SU-DHL-6 (cell line): Measurements from ENCODE around the gene CRPPA.

Experiments used
- H2AFZ ChIP-seq: fragments of 200-600 bp; sonication (generic); 2 replicates; pipeline ENCODE4 v1.6.1; 2014; ENCODE audit warnings: low read depth, mild to moderate bottlenecking, moderate library complexity, mixed read lengths, antibody characterized with exemption, low read length; ENCODE audit not compliant: severe bottlenecking
- H3F3A ChIP-seq: fragments of 200-600 bp; shearing (Covaris generic); 2 replicates; pipeline ENCODE4 v1.6.0; 2016; ENCODE audit warnings: antibody characterized with exemption, mild to moderate bottlenecking; ENCODE audit not compliant: insufficient read depth
- H3K27ac ChIP-seq: fragments of 200-600 bp; sonication (generic); 2 replicates; pipeline ENCODE4 v1.5.1; 2016; ENCODE audit warnings: low read depth, mild to moderate bottlenecking, low read length, moderate library complexity, mixed read lengths
- H3K27me3 ChIP-seq: fragments of 200-600 bp; sonication (generic), shearing (Covaris generic); 2 replicates; pipeline ENCODE4 v1.6.0; 2014; ENCODE audit warnings: mild to moderate bottlenecking, low read length
- H3K36me3 ChIP-seq: fragments of 200-600 bp; sonication (generic); 2 replicates; pipeline ENCODE4 v1.6.1; 2014; ENCODE audit warnings: mild to moderate bottlenecking, low read length, mixed read lengths
- H3K4me2 ChIP-seq: fragments of 300-600, 200-600 bp; shearing (Covaris generic), sonication (generic); 2 replicates; pipeline ENCODE4 v1.6.0; 2014; ENCODE audit warnings: low read length, low read depth, mild to moderate bottlenecking; ENCODE audit not compliant: poor library complexity, severe bottlenecking
- H3K4me3 ChIP-seq: fragments of 200-600 bp; sonication (generic); 2 replicates; pipeline ENCODE4 v1.5.1; 2014; ENCODE audit warnings: antibody characterized with exemption, low read length, mild to moderate bottlenecking, mixed read lengths; ENCODE audit not compliant: insufficient read depth, poor library complexity, severe bottlenecking
- H3K79me2 ChIP-seq: fragments of 200-600 bp; sonication (generic); 2 replicates; pipeline ENCODE4 v1.6.1; 2014; ENCODE audit warnings: mild to moderate bottlenecking, low read length, moderate library complexity; ENCODE audit not compliant: insufficient read depth
- H3K9ac ChIP-seq: fragments of 200-600 bp; sonication (generic); 2 replicates; pipeline ENCODE4 v1.7.0; 2014; ENCODE audit warnings: mild to moderate bottlenecking, low read length
- H3K9me2 ChIP-seq: fragments of 200-600 bp; sonication (generic); replicated peaks from 2 replicates; pipeline ENCODE4 v1.6.1; 2014; ENCODE audit warnings: low read length; ENCODE audit not compliant: insufficient read depth
- H3K9me3 ChIP-seq: fragments of 200-600 bp; sonication (generic); 2 replicates; pipeline ENCODE4 v1.6.1; 2014; ENCODE audit warnings: low read length, mixed read lengths; ENCODE audit not compliant: insufficient read depth
- H4K20me1 ChIP-seq: fragments of 200-600 bp; sonication (generic); 2 replicates; pipeline ENCODE4 v1.6.1; 2014; ENCODE audit warnings: low read depth, mild to moderate bottlenecking, antibody characterized with exemption, low read length, moderate library complexity, mixed read lengths
- EZH2phosphoT487 ChIP-seq: fragments of 200-600 bp; sonication (generic), shearing (Covaris generic); conservative IDR thresholded peaks from 2 replicates; pipeline ENCODE4 v1.6.1; 2018; ENCODE audit warnings: mild to moderate bottlenecking, antibody characterized with exemption, low read length, moderate library complexity, mixed read lengths
- TF ChIP-seq, protein P1 (sequence below): fragments of 200-600 bp; sonication (generic); IDR thresholded peaks from one replicate; pipeline ENCODE4 v1.5.1; 2017; ENCODE audit warnings: antibody characterized with exemption, mild to moderate bottlenecking, low read length, moderate library complexity; ENCODE audit not compliant: insufficient read depth, poor library complexity, severe bottlenecking

The CRPPA gene

DNA sequence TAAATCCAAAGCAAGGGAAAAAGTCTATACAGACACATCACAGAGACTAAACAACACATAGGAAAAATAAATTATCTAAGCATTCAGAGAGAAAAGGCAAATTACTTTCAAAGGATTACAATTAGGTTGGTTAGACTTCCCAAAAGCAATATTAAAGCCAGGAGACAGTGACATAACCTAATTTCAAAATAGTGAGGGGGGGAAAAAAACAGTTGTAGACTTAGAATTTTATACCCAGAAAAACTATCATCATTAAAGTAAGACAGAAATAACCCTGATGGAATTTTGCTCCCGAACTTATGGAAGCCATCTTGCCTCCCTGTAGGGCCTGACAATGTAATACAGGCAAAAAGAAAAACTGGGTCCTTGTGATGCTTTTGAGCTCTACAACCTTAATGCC lies 18.4 kb downstream of the CRPPA start:
- no peaks in the 10 kb centered on the region for H4K20me1 ChIP-seq
- H3K36me3 ChIP-seq = no peaks in the 10 kb centered on the region
- 0 out of 2 replicates have a peak, but pooled peaks cover 7% of the 10 kb centered on the region for H3F3A ChIP-seq
- TF ChIP-seq EZH2phosphoT487 = no peak
- TF ChIP-seq, protein P1, sequence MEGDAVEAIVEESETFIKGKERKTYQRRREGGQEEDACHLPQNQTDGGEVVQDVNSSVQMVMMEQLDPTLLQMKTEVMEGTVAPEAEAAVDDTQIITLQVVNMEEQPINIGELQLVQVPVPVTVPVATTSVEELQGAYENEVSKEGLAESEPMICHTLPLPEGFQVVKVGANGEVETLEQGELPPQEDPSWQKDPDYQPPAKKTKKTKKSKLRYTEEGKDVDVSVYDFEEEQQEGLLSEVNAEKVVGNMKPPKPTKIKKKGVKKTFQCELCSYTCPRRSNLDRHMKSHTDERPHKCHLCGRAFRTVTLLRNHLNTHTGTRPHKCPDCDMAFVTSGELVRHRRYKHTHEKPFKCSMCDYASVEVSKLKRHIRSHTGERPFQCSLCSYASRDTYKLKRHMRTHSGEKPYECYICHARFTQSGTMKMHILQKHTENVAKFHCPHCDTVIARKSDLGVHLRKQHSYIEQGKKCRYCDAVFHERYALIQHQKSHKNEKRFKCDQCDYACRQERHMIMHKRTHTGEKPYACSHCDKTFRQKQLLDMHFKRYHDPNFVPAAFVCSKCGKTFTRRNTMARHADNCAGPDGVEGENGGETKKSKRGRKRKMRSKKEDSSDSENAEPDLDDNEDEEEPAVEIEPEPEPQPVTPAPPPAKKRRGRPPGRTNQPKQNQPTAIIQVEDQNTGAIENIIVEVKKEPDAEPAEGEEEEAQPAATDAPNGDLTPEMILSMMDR = no peak
- H3K9ac ChIP-seq = no peak overlapping the region
- no peaks in the 10 kb centered on the region for H3K27me3 ChIP-seq
- H3K4me2 ChIP-seq = no peak overlapping the region
- H3K9me2 ChIP-seq = no peaks in the 10 kb centered on the region
- H3K9me3 ChIP-seq = peaks cover 28% of the 10 kb centered on the region; the same call in 1 of the 2 replicates
- no peak overlapping the region for H3K27ac ChIP-seq
- H2AFZ ChIP-seq = no peak overlapping the region
- no peaks in the 10 kb centered on the region for H3K79me2 ChIP-seq
- H3K4me3 ChIP-seq = no peak overlapping the region

DNA sequence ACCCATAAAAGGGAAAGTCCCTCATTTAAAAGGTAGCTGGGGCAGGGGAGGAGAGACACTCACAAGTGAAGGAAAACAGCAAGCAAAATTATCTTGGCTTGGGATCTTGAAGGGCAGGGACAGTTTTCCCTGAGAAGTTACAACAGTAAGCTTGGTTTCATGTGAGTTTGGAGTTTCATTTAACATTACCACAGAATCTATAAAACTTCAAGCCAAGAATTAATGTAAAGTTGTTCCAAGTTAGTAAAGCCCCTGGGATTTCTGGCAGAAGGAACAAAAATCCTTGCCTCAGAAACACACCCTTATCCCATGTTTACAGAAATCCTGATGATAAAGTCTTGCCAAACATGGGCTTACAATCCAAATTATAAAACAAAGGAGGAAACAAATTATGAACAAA lies 19.2 kb downstream of the CRPPA start:
- Histone ChIP-seq H3K27ac (no peak overlapping the region), H3K79me2 (no peaks in the 10 kb centered on the region), H3K4me3 (no peak overlapping the region), H3K4me2 (no peak overlapping the region), H4K20me1 (no peaks in the 10 kb centered on the region), H3F3A (peaks cover 16% of the 10 kb centered on the region), H3K9me3 (peaks cover 37% of the 10 kb centered on the region; the same call in 1 of the 2 replicates), H3K27me3 (no peaks in the 10 kb centered on the region), H3K9ac (no peak overlapping the region), H3K9me2 (no peaks in the 10 kb centered on the region), H3K36me3 (no peaks in the 10 kb centered on the region), H2AFZ (no peak overlapping the region)
- TF ChIP-seq, protein P1 = no peak
- TF ChIP-seq EZH2phosphoT487 = no peak

DNA sequence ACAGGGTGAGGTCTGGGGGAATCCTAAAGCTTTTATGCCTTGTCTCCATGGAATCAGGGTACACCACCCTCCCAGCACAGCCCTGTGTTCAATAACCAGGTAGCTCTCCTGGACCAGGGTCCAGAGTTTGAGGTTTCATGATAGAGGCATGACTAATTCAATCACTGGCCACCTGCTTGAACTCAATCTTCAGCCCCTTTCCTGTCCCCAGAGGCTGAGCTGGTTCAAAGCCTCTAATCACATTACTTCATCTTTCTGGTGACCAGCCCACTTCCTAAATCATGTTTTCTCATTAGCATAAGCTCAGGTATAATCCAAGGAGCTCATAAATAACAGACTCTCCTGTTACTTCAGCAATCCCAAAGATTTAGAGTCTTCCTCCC lies 20.5 kb downstream of the CRPPA start:
- H3F3A ChIP-seq = peaks cover 18% of the 10 kb centered on the region
- no peaks in the 10 kb centered on the region for H3K79me2 ChIP-seq
- no peaks in the 10 kb centered on the region for H3K9me2 ChIP-seq
- H4K20me1 ChIP-seq = no peaks in the 10 kb centered on the region
- H3K27me3 ChIP-seq = no peaks in the 10 kb centered on the region
- H3K4me2 ChIP-seq = no peak overlapping the region
- H3K36me3 ChIP-seq = no peaks in the 10 kb centered on the region
- no peak overlapping the region for H3K27ac ChIP-seq
- H3K9me3 ChIP-seq = peaks cover 45% of the 10 kb centered on the region; the same call in 1 of the 2 replicates
- no peak overlapping the region for H3K9ac ChIP-seq
- H3K4me3 ChIP-seq = no peak overlapping the region
- TF ChIP-seq, protein P1 = no peak
- no peak for TF ChIP-seq EZH2phosphoT487
- H2AFZ ChIP-seq = no peak overlapping the region
